GM18517 (cell line): ENCODE data around the gene CYP1A2.

Experiments used
- ATAC-seq: cut with Tn5 transposase; IDR thresholded peaks from one replicate; pipeline ENCODE4 v1.9.1; 2021; ENCODE audit warnings: mild to moderate bottlenecking, moderate library complexity; ENCODE audit not compliant: unreplicated experiment

CYP1A2 gene

DNA sequence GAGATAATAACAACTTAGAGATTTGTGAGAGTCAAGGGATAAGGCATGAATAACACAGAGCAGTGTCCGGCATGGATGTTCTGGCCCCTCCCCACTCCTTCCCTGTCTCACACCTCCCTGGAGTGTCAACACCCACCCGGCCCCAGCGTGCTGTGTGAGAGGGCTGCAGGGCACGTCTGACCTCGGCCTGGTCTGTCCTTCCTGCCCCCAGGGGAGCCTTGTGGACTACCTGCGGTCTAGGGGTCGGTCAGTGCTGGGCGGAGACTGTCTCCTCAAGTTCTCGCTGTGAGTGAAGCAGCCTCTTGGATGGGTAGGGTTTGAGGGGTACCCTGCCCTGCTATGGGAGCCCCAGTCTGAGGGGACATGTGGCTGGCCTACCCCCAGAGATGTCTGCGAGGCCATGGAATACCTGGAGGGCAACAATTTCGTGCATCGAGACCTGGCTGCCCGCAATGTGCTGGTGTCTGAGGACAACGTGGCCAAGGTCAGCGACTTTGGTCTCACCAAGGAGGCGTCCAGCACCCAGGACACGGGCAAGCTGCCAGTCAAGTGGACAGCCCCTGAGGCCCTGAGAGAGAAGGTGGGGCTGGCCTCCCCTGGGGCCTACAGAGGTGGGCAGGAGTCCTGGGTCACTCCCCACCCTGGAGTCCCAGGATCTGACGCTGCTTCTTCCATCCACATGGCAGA, 52.8 kb downstream of the CYP1A2 start:
- no peak for ATAC-seq

DNA sequence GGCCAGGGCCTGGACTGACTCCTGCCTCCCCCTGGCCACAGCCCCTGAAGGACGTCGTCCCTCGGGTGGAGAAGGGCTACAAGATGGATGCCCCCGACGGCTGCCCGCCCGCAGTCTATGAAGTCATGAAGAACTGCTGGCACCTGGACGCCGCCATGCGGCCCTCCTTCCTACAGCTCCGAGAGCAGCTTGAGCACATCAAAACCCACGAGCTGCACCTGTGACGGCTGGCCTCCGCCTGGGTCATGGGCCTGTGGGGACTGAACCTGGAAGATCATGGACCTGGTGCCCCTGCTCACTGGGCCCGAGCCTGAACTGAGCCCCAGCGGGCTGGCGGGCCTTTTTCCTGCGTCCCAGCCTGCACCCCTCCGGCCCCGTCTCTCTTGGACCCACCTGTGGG, 53.6 kb downstream of the CYP1A2 start:
- ATAC-seq = no peak

DNA sequence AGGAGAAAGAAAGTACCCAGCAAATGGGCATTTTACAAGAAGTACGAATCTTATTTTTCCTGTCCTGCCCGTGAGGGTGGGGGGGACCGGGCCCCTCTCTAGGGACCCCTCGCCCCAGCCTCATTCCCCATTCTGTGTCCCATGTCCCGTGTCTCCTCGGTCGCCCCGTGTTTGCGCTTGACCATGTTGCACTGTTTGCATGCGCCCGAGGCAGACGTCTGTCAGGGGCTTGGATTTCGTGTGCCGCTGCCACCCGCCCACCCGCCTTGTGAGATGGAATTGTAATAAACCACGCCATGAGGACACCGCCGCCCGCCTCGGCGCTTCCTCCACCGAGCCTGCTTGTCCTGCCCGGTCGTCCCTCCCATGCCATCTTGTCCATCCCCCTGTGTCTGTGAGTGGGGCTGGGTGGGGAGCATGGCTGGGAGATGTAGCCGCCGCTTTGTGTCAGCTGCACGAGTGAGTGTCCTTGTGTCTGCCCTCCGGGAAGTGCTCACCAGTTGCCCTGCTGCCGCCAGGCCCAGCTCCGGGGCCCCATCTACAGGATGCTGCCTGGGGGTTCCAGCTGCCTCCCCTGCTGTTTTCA, 54.3 kb downstream of the CYP1A2 start:
- no peak for ATAC-seq

DNA sequence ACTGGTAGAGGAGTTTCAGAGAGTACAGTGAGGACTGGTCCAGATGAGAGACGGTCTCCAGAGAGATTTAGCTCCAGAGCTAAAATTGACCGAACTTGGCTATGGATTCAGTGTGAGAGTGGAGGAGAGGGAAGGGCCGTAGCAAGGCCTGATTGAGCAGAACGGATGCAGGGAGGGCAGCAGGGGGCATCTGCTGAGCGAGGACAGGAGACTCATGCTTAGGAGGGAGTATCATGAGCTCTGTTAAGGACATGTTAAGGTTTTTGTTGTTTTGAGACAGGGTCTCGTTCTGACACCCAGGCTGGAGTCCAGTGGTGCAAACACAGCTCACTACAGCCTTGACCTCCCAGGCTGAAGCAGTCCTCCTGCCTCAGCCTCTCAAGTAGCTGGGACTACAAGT, 56.3 kb downstream of the CYP1A2 start:
- no peak for ATAC-seq
